CD4-positive, alpha-beta T cell treated with Interleukin-12 subunit alpha and Interleukin-12 subunit beta, for 1 hour (primary cell): ENCODE results near the gene CDC25A.
"Not testable (repeated sequence)": the region's sequence is repeated elsewhere in the genome, so short reads cannot be mapped to it uniquely, and the experiment has no call there.

Experiments used
- DNase-seq: peaks from one replicate; pipeline ENCODE4 v3.0.0-alpha.2; 2020

The CDC25A gene

DNA sequence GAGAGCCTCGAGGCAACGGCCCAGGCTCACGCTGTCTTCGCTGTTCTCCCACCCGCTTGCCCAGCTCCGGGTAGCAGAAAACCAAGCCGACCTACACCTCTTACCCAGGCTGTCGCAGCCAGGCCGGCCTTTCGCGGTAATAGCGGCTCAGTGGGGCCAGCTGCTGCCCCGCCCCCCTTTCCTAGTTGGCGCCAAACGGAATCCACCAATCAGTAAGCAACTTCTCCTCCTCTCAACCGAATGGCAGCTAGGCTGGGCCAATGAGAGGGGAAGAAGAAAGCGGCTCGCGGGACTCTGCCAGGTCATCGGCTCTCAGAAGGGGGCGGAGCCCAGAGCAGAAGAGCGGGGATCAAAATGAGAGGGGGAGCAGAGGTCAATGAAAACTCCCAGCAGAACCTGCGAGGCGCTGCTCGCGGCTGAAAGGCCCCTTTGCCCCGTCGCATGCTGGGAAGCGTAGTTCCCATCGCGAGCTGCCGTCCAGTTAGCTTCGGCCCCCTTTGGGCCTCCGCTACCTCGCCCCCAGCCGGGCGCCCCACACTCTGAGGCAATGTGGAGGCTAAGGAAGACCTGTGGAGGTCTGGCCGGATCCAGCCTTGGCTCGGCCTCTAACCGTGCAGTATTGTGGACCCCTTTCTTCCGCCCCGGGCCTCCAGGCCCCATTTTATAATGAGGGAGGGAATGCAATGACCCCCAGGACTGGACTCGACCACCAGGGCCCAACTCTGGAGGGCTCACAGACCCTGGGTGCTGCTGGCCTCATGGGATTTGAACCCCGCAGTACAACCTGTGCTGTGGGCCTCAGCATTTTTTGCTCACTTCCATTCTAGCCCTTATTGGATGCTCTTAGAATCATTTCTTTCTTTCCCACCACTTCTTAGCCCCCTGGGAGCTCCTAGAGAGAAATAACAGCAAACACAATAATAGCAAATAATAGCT, at the start of gene CDC25A:
TSS of gene CDC25A (minus strand) at position 152 of the 936 bp plus-strand sequence. CDS start 470 bp downstream, outside the sequence.
- peak; percentile 97 for DNase-seq

DNA sequence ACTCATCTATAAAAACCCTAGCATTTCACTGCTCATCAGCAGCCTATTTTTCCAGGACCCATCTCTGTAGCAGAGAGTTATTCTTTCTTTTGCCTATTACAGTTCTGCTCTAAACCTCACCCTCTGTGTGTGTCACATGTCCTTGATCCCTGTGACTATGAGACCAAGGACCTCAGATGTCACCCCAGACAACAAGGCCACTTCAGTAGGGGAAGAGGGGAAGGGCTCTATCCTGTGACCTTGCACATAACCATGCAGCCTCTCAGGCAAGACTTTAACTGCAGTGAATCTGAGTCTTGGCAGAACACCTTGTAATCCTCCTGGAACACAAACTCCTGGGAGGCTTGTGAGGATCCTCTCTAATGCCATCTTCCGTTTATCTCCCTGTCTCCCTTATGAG, 48.3 kb upstream of the CDC25A start:
- no peak for DNase-seq

DNA sequence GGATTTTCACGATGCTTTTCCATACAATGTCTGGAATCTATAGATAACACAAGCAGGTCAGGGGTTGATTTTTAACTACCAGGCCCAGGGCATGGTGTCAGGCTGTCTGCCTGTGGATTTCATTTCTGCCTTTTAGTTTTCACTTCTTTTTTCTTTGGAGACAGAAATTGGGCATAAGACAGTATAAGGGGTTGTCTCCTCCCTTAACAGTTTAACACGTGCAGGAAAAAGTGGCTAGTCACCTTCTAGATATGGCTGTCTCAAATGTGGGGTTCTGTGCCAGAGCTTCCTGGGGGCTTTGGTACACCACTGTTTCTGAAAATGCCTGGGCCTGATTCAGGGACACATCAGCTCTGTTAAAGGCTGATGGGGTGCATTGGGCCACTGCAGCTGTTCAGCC, 45.3 kb upstream of the CDC25A start:
- no peak for DNase-seq

DNA sequence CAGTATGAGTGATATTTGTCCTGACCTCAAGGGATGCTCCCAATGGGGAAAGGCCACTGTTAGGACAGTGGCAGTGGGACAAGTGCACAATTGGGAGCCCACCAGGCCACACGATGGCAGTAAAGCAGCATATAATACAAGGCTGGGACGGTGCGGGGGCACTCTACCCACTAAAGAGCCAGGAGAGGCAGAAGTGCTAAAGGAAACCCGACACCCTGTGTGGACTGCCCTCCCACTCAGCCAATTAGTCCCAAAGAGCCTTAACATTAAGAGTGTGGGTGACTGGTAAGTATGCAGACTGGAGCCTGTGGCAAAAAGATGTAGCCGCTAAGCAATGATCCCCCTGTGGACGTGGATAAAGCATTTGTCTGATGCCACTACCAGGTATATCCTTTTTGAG, 44.5 kb upstream of the CDC25A start:
- DNase-seq: peak; percentile 56

DNA sequence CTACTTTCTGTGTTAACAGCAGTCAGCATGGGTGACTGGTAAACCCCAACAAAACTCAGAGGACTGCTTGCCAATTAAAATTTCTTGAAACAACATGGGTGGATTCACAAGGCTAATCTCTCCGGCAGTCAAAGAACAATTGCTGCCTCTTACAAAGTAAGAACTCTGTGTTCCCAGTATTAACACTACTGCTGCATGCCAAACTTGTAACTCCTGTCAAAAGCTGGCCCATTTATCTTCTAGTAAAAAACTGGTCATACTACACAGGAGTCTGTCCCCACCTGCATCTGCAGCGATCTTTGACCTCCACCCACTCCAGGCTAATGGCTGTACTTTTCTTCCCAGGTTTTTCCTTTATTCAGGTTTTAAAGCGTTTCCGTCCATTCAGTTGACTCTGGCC, 44.0 kb upstream of the CDC25A start:
- no peak for DNase-seq

DNA sequence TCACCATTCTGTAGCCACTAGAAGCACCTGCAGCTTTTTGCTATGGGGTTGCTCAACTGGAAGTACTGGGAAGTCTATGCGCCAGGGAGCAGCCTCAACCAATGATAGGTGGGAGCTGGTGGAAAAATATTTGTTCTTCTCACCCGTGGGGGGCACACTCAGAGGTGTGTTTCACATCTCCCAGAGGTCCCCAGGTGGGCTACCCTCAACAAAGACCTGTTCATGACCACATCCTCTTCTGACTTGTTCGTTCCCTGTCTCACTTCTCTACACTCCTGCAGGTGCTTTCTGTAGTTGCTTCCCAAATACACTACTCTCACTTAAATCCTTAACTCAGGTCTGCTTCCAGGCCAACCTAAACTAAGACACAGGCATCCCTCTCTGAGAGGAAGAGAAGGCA, 38.7 kb upstream of the CDC25A start:
- no peak for DNase-seq

DNA sequence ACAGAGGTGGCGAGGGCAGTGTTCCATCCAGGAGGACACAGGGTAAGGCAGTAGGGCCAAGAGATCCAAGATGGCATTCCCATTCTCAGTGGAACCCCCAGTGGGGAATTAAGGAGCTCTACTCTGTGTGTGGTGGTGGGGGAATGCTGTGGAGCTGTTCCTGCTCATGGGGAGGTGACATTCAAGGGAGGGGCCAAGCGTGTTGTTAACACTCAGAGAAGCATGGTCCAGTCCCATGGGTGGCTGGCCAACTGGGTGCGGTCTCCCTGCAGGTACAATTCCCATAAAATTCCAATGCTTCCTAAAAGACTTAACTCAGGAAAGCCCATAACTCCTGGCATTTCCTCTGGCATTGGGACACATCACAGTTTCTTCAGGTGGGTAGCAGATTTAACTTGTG, 37.4 kb upstream of the CDC25A start:
- DNase-seq: no peak

DNA sequence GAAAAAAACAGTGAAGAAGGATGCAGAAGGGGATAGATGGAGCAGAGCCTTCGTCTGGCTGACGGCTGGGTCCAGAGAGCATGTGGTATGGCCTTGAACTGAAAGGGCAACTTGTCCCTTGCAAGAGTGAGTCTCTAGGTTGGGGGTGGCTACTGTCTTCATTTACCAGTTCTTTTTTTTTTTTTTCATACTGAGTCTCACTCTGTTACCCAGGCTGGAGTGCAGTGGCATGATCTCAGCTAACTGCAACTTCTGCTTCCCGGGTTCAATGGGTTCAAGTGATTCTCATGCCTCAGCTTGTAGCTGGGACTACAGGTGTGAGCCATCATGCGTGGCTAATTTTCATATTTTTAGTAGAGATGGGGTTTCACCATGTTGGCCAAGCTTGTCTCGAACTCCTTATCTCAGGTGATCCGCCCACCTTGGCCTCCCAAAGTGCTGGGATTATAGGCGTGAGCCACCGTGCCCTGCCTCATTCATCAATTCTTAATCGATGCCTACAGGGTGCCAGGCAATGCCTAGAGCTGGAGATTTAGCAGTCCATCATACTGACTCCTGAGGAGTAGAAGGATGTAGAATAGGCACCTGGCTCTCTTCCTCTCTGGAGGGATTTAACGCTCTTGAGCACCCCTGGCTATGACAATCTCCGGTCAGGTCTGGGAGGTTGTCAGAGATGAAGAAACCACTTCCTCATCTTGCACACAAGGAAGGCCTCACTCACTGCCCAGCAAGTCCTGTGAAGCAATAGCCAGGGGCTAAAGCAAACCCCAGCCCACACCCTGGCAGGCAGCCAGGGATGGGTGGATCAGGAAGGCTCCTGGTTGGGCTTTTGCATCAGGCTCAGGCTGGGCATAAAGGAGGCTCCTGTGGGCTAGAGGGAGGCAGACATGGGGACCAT, 34.6 kb upstream of the CDC25A start, which contains the start of gene CAMP:
TSS of gene CAMP (plus strand) at position 880 of the 898 bp plus-strand sequence. CDS start at position 897, 17 bp downstream.
- no peak for DNase-seq

DNA sequence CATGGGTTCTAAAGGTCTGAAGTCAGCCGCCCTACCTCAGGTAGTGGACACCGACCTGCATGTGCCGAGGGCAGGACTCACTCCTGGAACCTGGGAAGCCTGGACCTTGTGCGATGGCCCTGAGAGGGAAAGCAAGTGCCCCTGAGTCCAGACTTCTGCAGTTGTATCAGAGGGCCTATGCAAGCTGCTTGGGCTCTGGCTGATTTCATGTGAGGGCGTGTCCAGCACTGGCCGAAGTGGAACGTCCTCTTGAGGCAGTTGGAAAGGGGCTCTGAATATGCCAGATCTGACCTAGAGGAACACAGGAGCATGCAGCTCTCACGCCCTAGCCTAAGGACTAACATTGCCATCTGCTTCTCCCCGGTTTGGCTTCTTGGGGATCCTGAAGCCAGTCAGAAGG, 32.5 kb upstream of the CDC25A start:
- no peak for DNase-seq

DNA sequence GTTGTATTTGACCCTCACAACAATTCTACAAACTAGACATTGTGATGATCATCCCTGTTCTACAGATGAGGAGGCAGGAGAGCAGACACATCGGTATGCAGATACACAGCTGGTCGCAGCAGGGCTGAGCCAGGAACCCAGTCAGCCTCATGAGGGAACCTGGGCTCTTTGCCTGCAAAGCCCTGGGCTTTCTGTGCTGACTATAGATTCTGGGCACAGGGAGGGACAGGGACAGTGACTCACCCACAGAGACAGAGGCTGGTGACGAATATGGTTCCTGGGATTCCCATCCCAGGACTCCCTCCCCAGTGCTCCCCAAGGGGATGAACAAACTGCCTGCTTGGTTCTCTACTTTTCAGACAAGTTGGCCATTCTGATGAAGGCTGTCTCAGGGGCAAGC, 31.3 kb upstream of the CDC25A start:
- no peak for DNase-seq

DNA sequence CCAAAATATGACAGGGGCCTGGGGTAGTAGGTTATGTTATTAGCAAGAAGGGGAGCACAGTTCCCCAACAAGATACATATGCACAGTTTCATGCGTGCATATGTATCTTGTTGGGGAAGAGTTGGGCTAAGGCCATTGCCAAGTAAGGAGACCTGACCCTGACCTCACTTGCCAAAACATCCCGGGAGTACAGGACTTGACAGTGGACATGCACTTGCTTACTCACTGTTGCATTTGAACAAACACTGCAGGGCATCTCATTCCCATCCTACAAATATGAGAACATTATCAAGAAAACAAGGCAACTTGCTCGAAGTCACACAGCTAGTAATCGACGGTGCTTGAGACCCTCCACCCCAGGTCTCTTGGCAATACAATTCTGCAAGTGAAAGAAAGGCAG, 30.3 kb upstream of the CDC25A start:
- DNase-seq: no peak

DNA sequence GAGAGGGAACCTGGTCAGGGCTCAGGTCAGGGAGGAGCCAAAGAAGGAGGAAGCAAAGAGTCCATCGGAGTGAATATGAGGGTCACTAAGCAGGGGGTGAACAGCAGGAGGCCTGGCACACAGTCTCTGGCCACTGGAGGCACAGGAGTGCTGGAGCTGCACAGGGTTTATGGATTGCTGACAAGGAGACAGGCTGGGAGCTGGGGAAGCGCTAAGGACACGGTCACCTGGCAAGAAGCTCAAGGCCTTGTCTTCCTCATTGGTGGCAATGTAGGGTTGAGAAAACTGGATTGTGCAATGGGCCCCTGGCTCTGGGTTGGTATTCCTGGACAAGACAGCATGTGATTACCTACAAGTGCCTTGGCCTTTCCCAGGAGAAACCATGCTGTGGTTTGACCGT, 29.2 kb upstream of the CDC25A start:
- no peak for DNase-seq

DNA sequence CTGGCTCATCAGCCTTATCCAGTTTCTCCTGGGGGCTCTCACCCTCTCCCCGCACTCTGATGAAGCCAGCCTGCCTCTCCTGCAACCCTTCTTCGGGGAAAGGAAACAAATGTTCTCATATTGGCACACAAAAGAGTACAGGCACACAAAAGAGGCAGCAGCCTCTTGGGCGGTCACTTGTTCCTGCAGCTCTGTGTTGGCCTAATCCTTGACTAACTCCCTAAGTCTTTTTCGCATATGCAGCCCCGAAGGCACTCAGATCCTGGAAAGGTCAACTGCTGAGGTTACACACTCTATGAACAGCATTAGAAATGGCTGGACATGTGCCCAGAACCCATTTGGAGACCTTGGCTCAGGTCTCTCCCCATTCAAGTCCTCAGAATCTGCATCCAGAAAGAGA, 27.7 kb upstream of the CDC25A start:
- DNase-seq: no peak

DNA sequence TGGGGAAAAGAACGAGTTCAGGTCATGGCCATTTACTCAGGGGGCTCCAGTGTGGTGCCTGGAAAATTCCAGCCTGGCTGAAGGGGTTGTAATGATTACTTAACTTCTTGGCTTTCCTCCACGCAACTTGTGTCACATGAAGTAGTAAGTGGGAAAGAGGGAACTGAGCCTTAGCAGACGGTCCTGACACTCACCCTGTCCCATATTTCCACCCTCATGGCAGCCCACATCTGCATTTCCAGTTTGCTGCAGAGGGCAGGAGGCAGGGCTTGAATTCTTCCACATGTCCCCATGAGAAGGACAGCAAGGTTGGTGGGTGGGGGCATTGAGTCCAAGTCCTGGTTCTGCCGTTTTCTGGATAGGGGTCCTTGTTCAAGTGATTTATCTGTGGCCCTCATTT, 27.2 kb upstream of the CDC25A start:
- no peak for DNase-seq

DNA sequence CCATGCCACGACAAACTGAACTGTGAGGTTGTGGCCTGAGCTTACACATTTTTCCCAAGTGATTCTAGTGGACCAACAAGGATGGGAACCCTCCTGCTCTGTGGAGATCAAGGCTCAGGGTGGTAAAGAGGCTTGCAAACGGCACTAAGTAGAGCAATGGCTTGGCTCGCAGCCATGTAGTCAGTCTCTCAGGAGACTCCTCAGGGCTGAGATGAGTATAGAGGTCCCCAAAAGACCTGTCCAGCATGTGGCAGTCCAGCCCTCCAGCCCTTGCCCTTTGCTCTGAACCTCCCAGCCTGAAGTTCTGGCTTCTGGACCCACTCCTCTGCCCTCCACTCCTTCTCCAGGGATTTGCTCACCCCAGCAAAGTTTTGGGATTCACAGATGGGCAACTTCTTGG, 26.8 kb upstream of the CDC25A start:
- DNase-seq: no peak

DNA sequence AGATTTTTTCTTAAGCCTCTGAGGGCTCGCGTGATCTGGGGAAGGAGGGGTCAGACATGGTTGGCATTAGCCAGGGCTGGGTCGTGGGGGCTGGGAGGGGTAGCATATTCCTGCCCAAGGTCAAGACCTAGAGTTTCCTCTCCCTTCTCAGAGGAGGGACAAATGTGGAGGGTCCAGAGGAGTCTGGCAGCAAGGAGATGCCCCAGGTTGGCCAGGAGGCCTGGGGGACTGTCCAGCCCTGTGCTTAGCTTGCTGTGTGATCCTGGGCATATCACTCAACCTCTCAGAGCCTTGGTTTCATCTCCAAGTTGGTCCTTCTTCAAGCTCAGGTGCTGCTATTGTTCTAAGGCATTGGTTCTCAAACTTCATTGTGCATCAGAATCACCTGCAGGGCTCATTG, 26.0 kb upstream of the CDC25A start:
- no peak for DNase-seq

DNA sequence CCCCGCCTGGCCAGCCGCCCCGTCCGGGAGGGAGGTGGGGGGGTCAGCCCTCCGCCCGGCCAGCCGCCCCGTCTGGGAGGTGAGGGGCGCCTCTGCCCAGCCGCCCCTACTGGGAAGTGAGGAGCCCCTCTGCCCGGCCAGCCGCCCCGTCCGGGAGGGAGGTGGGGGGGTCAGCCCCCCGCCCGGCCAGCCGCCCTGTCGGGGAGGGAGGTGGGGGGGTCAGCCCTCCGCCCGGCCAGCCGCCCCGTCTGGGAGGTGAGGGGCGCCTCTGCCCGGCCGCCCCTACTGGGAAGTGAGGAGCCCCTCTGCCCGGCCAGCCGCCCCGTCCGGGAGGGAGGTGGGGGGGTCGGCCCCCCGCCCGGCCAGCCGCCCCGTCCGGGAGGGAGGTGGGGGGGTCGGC, 23.6 kb upstream of the CDC25A start:
- DNase-seq: not testable (repeated sequence)

DNA sequence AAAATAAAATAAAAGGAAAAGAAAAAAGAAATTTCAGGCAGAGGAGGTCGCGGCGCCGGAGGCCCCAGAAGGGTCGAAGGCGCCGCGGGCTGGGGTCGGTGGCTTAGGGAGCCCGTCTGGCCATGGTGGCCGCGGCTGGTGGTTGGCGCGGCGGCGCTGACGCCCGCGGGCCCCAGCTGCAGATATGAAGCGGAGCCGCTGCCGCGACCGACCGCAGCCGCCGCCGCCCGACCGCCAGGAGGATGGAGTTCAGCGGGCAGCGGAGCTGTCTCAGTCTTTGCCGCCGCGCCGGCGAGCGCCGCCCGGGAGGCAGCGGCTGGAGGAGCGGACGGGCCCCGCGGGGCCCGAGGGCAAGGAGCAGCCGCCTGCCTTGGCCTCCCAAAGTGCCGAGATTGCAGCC, 22.3 kb upstream of the CDC25A start:
- DNase-seq: not testable (repeated sequence)

DNA sequence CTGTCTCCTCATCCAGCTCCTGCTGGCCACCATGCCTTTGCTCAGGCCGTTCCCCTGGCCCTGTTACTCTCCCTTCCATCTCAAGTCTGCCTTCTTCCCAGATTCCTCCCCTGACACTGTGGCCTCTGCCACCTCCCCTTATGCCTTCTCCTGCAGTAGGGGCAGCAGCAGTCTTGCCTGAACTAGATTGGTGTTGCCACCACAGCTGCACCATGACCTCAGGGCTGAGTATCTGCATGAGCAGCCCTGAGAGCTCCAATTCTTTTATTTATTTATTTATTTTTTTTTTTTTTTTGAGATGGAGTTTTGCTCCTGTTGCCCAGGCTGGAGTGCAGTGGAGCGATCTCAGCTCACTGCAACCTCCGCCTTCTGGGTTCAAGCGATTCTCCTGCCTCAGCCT, 21.2 kb upstream of the CDC25A start:
- DNase-seq: no peak

DNA sequence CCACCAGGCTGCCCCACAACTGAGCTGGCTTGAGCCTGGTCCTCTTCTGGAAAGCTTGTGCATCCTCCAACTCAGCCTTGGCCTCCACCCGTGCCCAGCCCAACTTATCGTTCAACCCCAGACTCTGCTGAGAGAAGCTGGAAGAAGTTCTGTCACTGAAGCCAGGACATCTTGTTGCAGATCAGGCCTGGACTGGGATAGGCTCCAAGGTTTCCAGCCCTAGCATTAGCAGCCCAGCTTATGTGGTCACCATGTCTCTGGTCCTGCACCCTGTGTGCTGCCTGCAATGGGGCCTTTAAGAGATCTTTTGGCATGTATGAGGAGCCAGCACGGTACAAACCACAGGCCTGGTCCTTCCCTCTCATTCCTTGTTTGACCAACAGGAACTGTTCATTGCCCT, 19.9 kb upstream of the CDC25A start:
- no peak for DNase-seq

DNA sequence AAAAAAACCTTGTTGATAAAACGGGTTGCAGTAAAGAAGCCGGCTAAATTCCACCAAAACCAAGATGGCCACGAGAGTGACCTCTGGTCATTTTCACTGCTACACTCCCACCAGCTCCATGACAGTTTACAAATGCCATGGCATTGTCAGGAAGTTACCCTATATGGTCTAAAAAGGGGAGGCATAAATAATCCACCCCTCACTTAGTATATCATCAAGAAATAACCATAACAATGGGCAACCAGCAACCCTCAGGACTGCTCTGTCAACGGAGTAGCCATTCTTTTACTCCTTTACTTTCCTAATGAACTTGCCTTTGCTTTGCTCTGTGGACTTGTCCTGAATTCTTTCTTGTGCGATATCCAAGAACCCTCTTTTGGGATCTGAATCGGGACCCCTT, 14.4 kb upstream of the CDC25A start:
- no peak for DNase-seq

DNA sequence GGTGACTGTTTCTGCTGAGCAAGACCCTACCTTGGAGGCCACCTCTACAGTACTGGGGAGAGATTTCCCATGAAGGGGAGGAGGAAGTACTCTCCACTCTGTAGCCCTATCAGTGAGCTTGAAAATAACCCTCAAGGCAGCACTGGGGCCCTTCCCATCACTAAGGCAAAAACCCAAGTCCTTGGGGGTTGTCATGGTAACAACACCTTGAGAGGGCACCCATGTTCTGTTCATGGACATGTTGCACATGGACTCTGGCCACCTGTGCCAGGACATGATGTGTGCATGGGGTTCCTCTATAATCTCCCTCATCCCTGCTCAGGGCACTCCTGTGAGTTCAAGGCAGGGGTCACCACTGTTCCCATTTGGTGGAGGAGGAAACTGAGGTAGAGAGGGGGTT, 10.9 kb upstream of the CDC25A start:
- DNase-seq: no peak

DNA sequence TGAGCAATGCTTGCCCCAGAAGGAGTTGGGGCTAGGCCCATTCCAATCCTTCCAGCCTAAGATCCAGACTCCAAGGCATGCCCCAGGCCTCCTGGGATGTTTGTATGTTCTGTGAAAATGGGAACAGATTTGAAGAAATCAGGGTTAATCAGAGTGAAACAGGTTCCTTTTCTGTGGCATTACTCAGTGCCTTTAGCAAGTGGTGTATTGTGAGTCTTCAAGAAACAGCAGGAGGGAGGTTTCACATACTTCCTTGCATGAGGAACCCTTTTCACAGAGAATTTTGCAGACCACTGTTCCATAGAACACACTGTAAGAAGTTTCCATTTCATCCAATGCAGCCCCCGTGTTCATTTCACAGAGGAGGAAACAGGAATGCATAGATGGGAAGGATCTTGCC, 8.4 kb upstream of the CDC25A start:
- no peak for DNase-seq
